Loucy (cell line): ENCODE measurements around the gene CBX3.

Experiments
- H2AFZ ChIP-seq: fragments of 200-600 bp; sonication (generic); 2 replicates; pipeline ENCODE4 v1.6.0; 2016; ENCODE audit warnings: antibody characterized with exemption, mild to moderate bottlenecking, low read length, moderate library complexity
- H3F3A ChIP-seq: fragments of 200-600 bp; 2 replicates; pipeline ENCODE4 v1.6.0; 2016; ENCODE audit warnings: antibody characterized with exemption, low read depth, mild to moderate bottlenecking
- H3K27me3 ChIP-seq: fragments of 200-600 bp; sonication (generic); 2 replicates; pipeline ENCODE4 v1.6.1; 2014; ENCODE audit warnings: low read length, mild to moderate bottlenecking; ENCODE audit not compliant: insufficient read depth, poor library complexity, severe bottlenecking
- H3K36me3 ChIP-seq: fragments of 200-600 bp; sonication (generic); 2 replicates; pipeline ENCODE4 v1.6.1; 2016; ENCODE audit warnings: low read length; ENCODE audit not compliant: insufficient read depth
- H3K4me1 ChIP-seq: fragments of 200-600 bp; sonication (generic); 2 replicates; pipeline ENCODE4 v1.5.1; 2014; ENCODE audit warnings: low read length, mild to moderate bottlenecking; ENCODE audit not compliant: insufficient read depth, poor library complexity, severe bottlenecking
- H3K4me2 ChIP-seq: fragments of 200-600 bp; sonication (generic); 2 replicates; pipeline ENCODE4 v1.6.0; 2014; ENCODE audit warnings: antibody characterized with exemption, low read length, low read depth, mild to moderate bottlenecking; ENCODE audit not compliant: poor library complexity, severe bottlenecking
- H3K4me3 ChIP-seq: fragments of 200-600 bp; sonication (generic); 2 replicates; pipeline ENCODE4 v1.5.1; 2014; ENCODE audit warnings: low read length, mild to moderate bottlenecking, mixed read lengths; ENCODE audit not compliant: poor library complexity, severe bottlenecking
- H3K79me2 ChIP-seq: fragments of 200-600 bp; sonication (generic); 2 replicates; pipeline ENCODE4 v1.6.1; 2014; ENCODE audit warnings: low read length; ENCODE audit not compliant: insufficient read depth
- H3K9ac ChIP-seq: fragments of 200-600 bp; sonication (generic); 2 replicates; pipeline ENCODE4 v1.6.0; 2014; ENCODE audit warnings: mild to moderate bottlenecking, low read depth, low read length, moderate library complexity; ENCODE audit not compliant: poor library complexity, severe bottlenecking
- H3K9me2 ChIP-seq: fragments of 200-600 bp; sonication (generic); replicated peaks from 2 replicates; pipeline ENCODE4 v1.6.1; 2016; ENCODE audit warnings: low read depth, low read length, mixed read lengths
- H3K9me3 ChIP-seq: fragments of 200-600 bp; sonication (generic); 2 replicates; pipeline ENCODE4 v1.6.1; 2014; ENCODE audit warnings: mild to moderate bottlenecking, antibody characterized with exemption, low read length, low read depth; ENCODE audit not compliant: insufficient read depth
- H4K20me1 ChIP-seq: fragments of 200-600 bp; sonication (generic); 2 replicates; pipeline ENCODE4 v1.6.0; 2014; ENCODE audit warnings: antibody characterized with exemption, low read length, mild to moderate bottlenecking; ENCODE audit not compliant: insufficient read depth, poor library complexity, severe bottlenecking
- CTCF ChIP-seq: fragments of 200-600 bp; sonication (generic); conservative IDR thresholded peaks from 2 replicates; pipeline ENCODE4 v1.5.1; 2014; ENCODE audit warnings: mild to moderate bottlenecking, antibody characterized with exemption, low read length
- EZH2phosphoT487 ChIP-seq: fragments of 200-600 bp; IDR thresholded peaks from 2 replicates; pipeline ENCODE4 v1.6.1; 2018; ENCODE audit warnings: antibody characterized with exemption, mild to moderate bottlenecking, moderate library complexity, borderline replicate concordance

The CBX3 gene

GRCh38 chr7:26166684-26167266 is 34.8 kb upstream of the CBX3 start:
- H3K36me3 ChIP-seq, result no peaks in the 10 kb centered on the region
- H3K9ac ChIP-seq, result no peak overlapping the region
- H3K4me2 ChIP-seq, result peak overlapping the region; percentile 13
- H3K4me3 ChIP-seq, result no peak overlapping the region
- TF ChIP-seq EZH2phosphoT487 (no peak), CTCF (no peak)
- no peaks in the 10 kb centered on the region for H4K20me1 ChIP-seq
- H2AFZ ChIP-seq, result no peak overlapping the region
- H3K9me3 ChIP-seq, result no peaks in the 10 kb centered on the region
- no peaks in the 10 kb centered on the region for H3K27me3 ChIP-seq
- no peaks in the 10 kb centered on the region for H3F3A ChIP-seq
- H3K4me1 ChIP-seq, result peaks cover 12% of the 10 kb centered on the region
- no peaks in the 10 kb centered on the region for H3K79me2 ChIP-seq
- H3K9me2 ChIP-seq, result no peaks in the 10 kb centered on the region

DNA sequence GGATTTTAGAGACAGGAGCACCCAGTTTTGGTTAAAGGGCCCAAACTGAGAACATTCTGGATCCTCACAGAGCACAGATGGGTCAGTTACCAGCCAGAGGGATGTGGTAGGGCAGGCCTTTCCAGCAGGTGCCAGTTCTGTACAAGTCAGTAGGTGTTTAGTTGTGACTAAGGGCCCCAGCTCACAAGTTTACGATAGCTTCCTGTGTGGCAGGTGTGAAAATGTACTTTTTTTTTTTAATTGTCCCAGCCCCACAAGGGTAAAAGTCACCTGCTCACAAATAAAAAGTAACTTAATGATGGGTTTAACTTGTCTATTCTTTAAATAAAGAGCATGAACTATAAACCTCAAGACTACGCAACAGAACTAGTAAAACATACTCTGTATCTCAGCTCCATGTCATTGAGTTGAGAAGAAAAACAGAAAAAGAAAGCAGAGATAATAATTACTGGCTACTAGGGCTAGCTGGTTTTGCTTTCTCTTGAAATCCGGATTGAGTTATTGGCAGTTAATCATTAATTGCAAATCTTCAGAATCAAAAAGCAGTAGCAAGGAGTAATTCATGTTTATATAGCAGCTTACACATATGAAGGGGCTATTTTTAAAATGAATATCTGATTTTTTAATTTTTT is 34.1 kb upstream of the CBX3 start:
- no peaks in the 10 kb centered on the region for H4K20me1 ChIP-seq
- no peaks in the 10 kb centered on the region for H3K36me3 ChIP-seq
- H3K9me2 ChIP-seq, result no peaks in the 10 kb centered on the region
- H3K9me3 ChIP-seq, result no peaks in the 10 kb centered on the region
- TF ChIP-seq EZH2phosphoT487 (no peak), CTCF (no peak)
- peak overlapping the region; percentile 13 for H3K4me2 ChIP-seq
- H3K79me2 ChIP-seq, result no peaks in the 10 kb centered on the region
- no peak overlapping the region for H3K9ac ChIP-seq
- peaks cover 12% of the 10 kb centered on the region for H3K4me1 ChIP-seq
- no peaks in the 10 kb centered on the region for H3K27me3 ChIP-seq
- no peak overlapping the region for H3K4me3 ChIP-seq
- H3F3A ChIP-seq, result no peaks in the 10 kb centered on the region
- no peak overlapping the region for H2AFZ ChIP-seq

DNA sequence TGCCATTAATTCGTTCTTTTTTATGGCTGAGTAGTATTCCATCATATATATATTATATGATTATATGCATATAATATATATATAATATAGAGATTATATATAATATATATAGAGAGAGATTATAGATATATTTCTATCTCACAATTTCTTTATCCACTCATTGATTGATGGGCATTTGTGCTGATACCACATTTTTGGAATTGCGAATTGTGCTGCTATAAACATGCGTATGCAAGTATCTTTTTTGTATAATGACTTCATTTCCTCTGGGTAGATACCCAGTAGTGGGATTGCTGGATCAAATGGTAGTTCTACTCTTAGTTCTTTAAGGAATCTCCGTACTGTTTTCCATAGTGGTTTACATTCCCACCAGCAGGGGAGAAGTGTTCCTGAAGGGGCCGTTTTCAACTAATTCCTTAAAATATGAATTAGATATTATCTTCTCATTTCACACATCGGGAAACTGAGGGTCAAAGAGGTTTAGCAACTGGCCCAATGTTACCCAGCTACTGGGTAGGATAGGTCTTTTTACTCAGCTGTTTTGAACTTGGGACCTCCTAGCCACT is 33.0 kb upstream of the CBX3 start:
- H4K20me1 ChIP-seq, result no peaks in the 10 kb centered on the region
- H3K36me3 ChIP-seq, result no peaks in the 10 kb centered on the region
- H3K4me3 ChIP-seq, result no peak overlapping the region
- H3K9me2 ChIP-seq, result no peaks in the 10 kb centered on the region
- H3K4me1 ChIP-seq, result peaks cover 12% of the 10 kb centered on the region
- no peaks in the 10 kb centered on the region for H3K79me2 ChIP-seq
- H3K9me3 ChIP-seq, result no peaks in the 10 kb centered on the region
- H3K27me3 ChIP-seq, result no peaks in the 10 kb centered on the region
- H2AFZ ChIP-seq, result no peak overlapping the region
- no peak overlapping the region for H3K9ac ChIP-seq
- no peaks in the 10 kb centered on the region for H3F3A ChIP-seq
- H3K4me2 ChIP-seq, result no peak overlapping the region
- TF ChIP-seq EZH2phosphoT487 (no peak), CTCF (no peak)
